Ishikawa (cell line): ENCODE measurements around the gene ROBO1.

Source experiments
- CEBPB ChIP-seq: IDR thresholded peaks from 2 replicates; pipeline ENCODE4 v1.6.1; 2012
- CREB1 ChIP-seq: IDR thresholded peaks from 2 replicates; pipeline ENCODE4 v1.6.1; 2012; ENCODE audit warnings: low read depth
- EGR1 ChIP-seq: IDR thresholded peaks from 2 replicates; pipeline ENCODE4 v1.6.1; 2012
- EP300 ChIP-seq: IDR thresholded peaks from 2 replicates; pipeline ENCODE4 v1.6.1; 2012; ENCODE audit warnings: borderline replicate concordance
- FOXM1 ChIP-seq: IDR thresholded peaks from 2 replicates; pipeline ENCODE4 v1.6.1; 2012; ENCODE audit warnings: low read depth, borderline replicate concordance
- MAX ChIP-seq: IDR thresholded peaks from 2 replicates; pipeline ENCODE4 v1.6.1; 2012
- NFIC ChIP-seq: IDR thresholded peaks from 2 replicates; pipeline ENCODE4 v1.6.1; 2012
- RAD21 ChIP-seq: IDR thresholded peaks from 2 replicates; pipeline ENCODE4 v1.6.1; 2012; ENCODE audit warnings: low read depth
- REST ChIP-seq: IDR thresholded peaks from 2 replicates; pipeline ENCODE4 v1.6.1; 2012; ENCODE audit warnings: low read depth, mild to moderate bottlenecking
- TAF1 ChIP-seq: IDR thresholded peaks from 2 replicates; pipeline ENCODE4 v1.6.1; 2012; ENCODE audit warnings: low read depth, mild to moderate bottlenecking
- TCF12 ChIP-seq: IDR thresholded peaks from 2 replicates; pipeline ENCODE4 v1.6.1; 2012; ENCODE audit warnings: low read depth
- TEAD4 ChIP-seq: IDR thresholded peaks from 2 replicates; pipeline ENCODE4 v1.6.1; 2012
- USF1 ChIP-seq: IDR thresholded peaks from 2 replicates; pipeline ENCODE4 v1.6.1; 2012
- YY1 ChIP-seq: IDR thresholded peaks from 2 replicates; pipeline ENCODE4 v1.6.1; 2012; ENCODE audit warnings: low read depth
- ZBTB7A ChIP-seq: IDR thresholded peaks from 2 replicates; pipeline ENCODE4 v1.6.1; 2012; ENCODE audit warnings: low read depth

The ROBO1 gene

GRCh38 chr3:79001255-79001654, 766.5 kb downstream of the ROBO1 start:
- no peak for TF ChIP-seq EP300
- TF ChIP-seq REST = no peak
- TF ChIP-seq TEAD4 = no peak
- TF ChIP-seq USF1 = no peak
- no peak for TF ChIP-seq FOXM1

- TF ChIP-seq TAF1 (no peak), FOXM1 (no peak), EP300 (no peak), CEBPB (no peak), MAX (no peak), USF1 (no peak), EGR1 (no peak), RAD21 (no peak), REST (no peak), ZBTB7A (no peak), TEAD4 (no peak), CREB1 (no peak), YY1 (no peak), NFIC (no peak), TCF12 (no peak)
Observed at GRCh38 chr3:78999139-78999538, 768.7 kb downstream of the ROBO1 start.

GRCh38 chr3:78995087-78995486, 772.7 kb downstream of the ROBO1 start:
- TF ChIP-seq CEBPB (no peak), TEAD4 (no peak), EP300 (no peak), TCF12 (no peak), NFIC (no peak)

GRCh38 chr3:78994174-78995027, 773.4 kb downstream of the ROBO1 start:
- TF ChIP-seq ZBTB7A (no peak), EGR1 (no peak), TEAD4 (no peak), CREB1 (no peak), MAX (no peak), CEBPB (no peak), FOXM1 (no peak), YY1 (no peak), NFIC (no peak), RAD21 (no peak), USF1 (no peak), EP300 (no peak), TAF1 (no peak), REST (no peak), TCF12 (no peak)
